NCI-H2171 (cell line): ENCODE measurements around the gene AGO3.
"Not testable (repeated sequence)": the region's sequence is repeated elsewhere in the genome, so short reads cannot be mapped to it uniquely, and the experiment has no call there.

ENCODE experiments used
- DNase-seq: peaks from one replicate; lab custom pipeline; 2025; lab: John Stamatoyannopoulos, UW

The AGO3 gene

GRCh38 chr1:35925741-35926140 lies 5.2 kb upstream of the AGO3 start:
- DNase-seq = no peak

- no peak for DNase-seq
Observed at GRCh38 chr1:35927472-35927871, 3.4 kb upstream of the AGO3 start.

DNA sequence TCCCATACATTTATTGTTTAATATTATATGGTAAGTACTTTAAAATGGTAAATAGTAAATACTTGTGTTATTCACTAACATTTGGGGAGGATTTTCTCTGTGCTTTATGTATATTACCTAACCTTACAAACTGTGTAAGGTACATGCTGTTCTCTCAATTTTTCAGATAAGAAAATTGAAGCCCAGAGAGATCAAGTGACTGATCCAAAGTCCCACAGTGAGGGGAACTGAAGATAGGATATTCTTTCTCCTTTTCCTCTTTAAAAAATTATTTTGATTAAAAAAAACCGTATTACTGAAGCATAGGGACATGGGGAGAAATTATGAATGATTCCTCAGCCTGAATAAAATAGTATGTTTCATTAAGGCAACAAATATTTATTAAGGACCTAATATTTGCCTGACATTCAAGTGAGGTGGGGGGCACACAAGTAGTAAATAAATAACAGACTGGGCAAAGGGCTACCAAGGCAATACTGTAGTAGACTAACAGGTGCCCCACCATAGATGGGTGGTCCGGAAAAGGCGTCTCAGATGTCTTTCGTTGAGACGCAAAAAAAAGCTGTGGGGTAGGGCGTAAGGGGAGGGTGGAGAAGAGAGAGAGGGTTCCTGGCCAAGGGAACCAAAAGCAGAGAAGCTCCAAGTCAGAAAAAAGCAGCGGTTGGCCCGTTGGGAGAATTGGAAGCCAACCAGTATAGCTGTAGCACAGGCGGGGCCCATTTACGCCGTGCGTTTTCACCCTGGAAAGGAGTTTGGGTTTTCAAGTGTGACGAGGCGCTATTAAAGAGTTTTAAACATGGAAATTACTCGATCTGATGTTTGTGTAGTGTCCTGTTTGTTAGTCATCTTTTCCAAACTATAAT lies 944 bp upstream of the AGO3 start:
- DNase-seq = peak; percentile 64

GRCh38 chr1:35931446-35932157 lies 697 bp downstream of the AGO3 start:
- DNase-seq = no peak

GRCh38 chr1:35932158-35932636 lies 1.3 kb downstream of the AGO3 start:
- no peak for DNase-seq

- no peak for DNase-seq
Observed at GRCh38 chr1:35932941-35933340, 2.0 kb downstream of the AGO3 start.

GRCh38 chr1:35935442-35936388 lies 4.8 kb downstream of the AGO3 start:
- no peak for DNase-seq

DNA sequence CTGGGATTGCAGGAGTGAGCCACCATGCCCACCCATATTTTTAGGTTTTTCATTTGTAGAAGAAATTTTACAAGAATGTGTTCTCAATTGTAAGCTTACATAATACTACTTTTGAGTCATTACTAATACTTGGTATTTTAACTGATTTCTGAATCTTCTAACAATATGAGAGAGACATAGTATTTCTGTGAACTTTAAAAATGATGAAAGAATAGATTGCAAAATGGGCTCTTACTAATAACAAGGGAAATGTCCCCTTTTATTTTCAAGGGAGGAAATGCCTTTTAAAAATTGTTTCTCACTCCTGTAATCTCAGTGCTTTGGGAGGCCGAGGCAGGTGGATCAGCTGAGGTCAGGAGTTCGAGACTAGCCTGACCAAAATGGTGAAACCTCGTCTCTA lies 5.9 kb downstream of the AGO3 start:
- no peak for DNase-seq

- no peak for DNase-seq
Observed at GRCh38 chr1:35939484-35939883, 8.6 kb downstream of the AGO3 start.

DNA sequence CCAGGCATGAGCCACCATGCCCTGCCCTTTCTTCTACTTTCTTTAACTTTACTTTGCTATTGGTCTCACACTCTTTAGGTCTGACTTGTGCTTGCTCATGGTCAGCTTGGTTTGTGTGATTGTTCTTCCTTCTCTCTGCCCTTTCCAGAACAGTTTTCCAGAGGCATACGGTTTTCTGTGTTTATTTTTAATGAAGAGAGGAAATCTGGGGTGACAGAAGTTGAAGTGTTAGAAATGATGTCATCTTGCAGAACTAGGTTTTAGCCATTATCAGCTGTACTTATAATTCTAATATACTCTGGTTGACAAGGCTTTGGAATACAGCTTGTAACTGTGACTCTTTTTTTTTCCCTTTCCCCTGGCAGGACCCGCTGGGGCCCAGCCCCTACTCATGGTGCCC lies 14.4 kb downstream of the AGO3 start:
- no peak for DNase-seq

DNA sequence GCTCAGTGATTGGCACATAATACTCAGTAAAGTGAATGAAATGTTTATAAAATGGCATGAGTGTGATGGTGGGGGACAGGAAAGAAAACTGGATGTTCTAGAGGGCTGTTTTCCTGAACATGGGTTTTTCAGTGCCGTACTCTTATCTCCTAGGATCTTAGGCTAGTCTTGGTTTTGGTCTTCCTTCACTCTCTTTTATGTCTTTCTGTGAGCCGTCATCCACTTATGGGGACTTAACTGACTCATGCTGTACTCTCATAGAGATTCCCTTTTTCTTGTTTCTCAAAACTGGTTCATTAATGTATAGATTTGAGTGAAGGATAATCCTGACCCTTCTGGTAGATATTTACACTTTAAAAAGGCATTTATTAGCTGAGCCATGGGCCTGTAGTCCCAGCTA lies 16.6 kb downstream of the AGO3 start:
- no peak for DNase-seq

DNA sequence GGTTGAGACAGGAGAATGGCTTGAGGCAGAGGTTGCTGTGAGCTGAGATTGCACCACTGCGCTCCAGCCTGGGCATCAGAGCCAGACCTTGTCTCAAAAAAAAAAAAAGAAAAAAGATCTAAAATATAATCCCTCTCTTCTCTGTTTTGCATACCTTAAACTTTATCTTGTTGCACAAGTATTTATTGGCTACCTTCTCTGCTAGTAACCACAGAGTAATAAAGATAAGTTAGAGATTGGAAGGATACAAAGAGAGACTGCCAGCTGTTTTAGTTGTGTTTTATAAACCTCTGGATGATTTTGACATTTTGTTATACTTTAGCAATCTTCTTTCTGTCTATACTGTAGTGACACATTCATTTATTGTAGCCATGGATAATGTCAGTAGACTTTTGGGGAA lies 27.7 kb downstream of the AGO3 start:
- DNase-seq = no peak

DNA sequence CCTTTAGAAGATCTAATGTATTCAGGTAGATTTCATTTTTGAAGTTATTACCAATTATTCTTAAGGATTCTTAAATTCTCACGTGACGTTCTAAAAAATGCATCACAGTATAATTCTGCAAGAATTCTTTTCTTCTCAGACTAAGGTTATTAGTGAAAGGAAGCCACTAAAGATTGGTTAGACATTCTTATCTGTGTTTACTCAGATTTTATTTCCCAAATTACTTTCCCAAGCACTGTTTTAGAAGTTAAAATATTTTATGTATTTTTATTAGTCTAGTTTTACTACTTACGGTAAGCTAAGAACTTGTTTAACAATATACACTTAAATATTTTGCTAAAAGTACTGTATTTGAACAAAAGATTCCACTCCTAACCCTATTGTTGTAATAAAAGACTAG lies 28.4 kb downstream of the AGO3 start:
- DNase-seq = no peak

- DNase-seq = no peak
Observed at GRCh38 chr1:35962952-35963351, 32.0 kb downstream of the AGO3 start.

DNA sequence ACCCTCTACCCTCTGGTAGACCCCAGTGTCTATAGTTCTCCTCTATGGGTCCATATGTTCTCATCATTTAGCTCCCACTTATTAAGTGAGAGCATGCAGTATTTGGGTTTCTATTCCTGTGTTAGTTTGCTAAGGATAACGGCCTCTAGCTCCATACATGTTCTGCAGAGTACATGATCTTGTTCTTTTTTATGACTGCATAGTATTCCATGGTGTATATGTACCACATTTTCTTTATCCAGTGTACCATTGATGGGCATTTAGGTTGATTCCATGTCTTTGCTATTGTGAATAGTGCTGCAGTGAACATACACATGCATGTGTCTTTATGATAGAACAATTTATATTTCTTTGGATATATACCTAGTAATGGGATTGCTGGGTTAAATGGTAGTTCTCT lies 33.4 kb downstream of the AGO3 start:
- DNase-seq = not testable (repeated sequence)

- no peak for DNase-seq
Observed at GRCh38 chr1:35968396-35968795, 37.5 kb downstream of the AGO3 start.

- no peak for DNase-seq
Observed at GRCh38 chr1:35971601-35972000, 40.7 kb downstream of the AGO3 start.

- DNase-seq = not testable (repeated sequence)
Observed at GRCh38 chr1:35972631-35973030, 41.7 kb downstream of the AGO3 start.

DNA sequence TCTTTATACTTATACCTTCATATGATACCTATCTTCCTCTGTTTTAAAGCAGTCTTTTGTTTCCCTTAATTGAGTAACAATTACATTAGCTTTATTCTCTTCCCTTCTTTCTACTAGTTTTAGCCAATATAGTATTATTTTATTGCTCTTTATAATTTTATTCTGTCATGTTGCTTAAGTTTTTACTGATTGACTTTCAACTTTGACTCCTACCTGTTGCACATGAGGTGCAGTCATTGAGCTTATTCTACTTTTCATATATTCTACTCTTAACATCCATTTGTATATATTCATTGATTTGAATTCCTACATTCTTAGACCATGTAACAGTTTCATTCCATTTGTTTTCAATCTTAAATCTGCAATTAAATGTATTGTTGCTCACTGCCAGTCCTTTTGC lies 49.2 kb downstream of the AGO3 start:
- no peak for DNase-seq

GRCh38 chr1:35988237-35988636 lies 57.3 kb downstream of the AGO3 start:
- DNase-seq = no peak

- DNase-seq = no peak
Observed at GRCh38 chr1:36006941-36007500, 76.1 kb downstream of the AGO3 start.

- no peak for DNase-seq
Observed at GRCh38 chr1:36007741-36008140, 76.8 kb downstream of the AGO3 start.
